Ectodermal cell (in vitro differentiated cells): ENCODE data around the gene LAMTOR4.
A peak's percentile ranks its signal among the peaks of the same experiment; 100 is the strongest.

Source experiments
- H3K27ac ChIP-seq: 2 replicates; pipeline ENCODE4 v1.7.0; 2013; ENCODE audit warnings: mild to moderate bottlenecking, low read depth, low read length; ENCODE audit not compliant: insufficient read depth, poor library complexity, severe bottlenecking
- H3K27me3 ChIP-seq: 2 replicates; pipeline ENCODE4 v1.7.0; 2013; ENCODE audit warnings: mild to moderate bottlenecking, low read length; ENCODE audit not compliant: insufficient read depth, control insufficient read depth, poor library complexity, severe bottlenecking
- H3K36me3 ChIP-seq: one replicate; pipeline ENCODE4 v1.7.0; 2013; ENCODE audit warnings: low read length; ENCODE audit not compliant: control insufficient read depth, insufficient read depth
- H3K4me1 ChIP-seq: one replicate; pipeline ENCODE4 v1.7.0; 2013; ENCODE audit warnings: low read length; ENCODE audit not compliant: control insufficient read depth, insufficient read depth
- H3K4me3 ChIP-seq: 2 replicates; pipeline ENCODE4 v1.7.0; 2013; ENCODE audit warnings: low read depth, low read length, control low read depth; ENCODE audit not compliant: insufficient read depth
- H3K9me3 ChIP-seq: 2 replicates; pipeline ENCODE4 v1.7.0; 2013; ENCODE audit warnings: mild to moderate bottlenecking, low read length, moderate library complexity; ENCODE audit not compliant: control insufficient read depth
- WGBS, 2 experiments: methylation state at CpG; one replicate each; pipeline ENCODE4 v1.1.7; 2013; ENCODE audit warnings: missing lambda C conversion rate in 2 of 2; 5-methylcytosine and 5-hydroxymethylcytosine counted together

The LAMTOR4 gene

GRCh38 chr7:100163006-100163531 is 14.4 kb downstream of the LAMTOR4 start:
- Histone ChIP-seq H3K9me3 (no peaks in the 10 kb centered on the region), H3K4me3 (no peak overlapping the region), H3K4me1 (peaks cover 13% of the 10 kb centered on the region), H3K36me3 (no peaks in the 10 kb centered on the region), H3K27me3 (peaks cover 13% of the 10 kb centered on the region), H3K27ac (no peak overlapping the region)
- 55% methylated on average over 6 of the region's 6 CpGs for WGBS, 2 experiments

DNA sequence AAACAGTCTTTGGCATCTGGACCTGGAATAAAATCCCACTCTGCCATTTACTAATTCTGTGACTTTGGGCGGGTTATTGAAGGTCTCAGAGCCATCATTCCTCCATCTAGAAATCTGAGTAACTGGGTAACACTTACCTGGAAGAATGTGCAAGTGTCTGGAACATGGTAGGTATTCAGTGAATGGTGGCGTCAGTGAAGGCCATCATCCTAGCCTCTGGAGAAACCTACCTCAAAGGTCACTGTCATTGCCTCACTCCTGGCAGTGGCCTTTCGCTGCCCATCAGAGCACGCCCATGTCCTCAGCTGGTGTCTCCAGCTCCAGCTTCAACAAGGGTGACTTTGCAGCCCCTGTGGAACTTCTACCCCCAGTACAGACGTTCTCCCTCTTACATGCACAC is 15.2 kb downstream of the LAMTOR4 start:
- no peak overlapping the region for H3K27ac ChIP-seq
- H3K36me3 ChIP-seq, result no peaks in the 10 kb centered on the region
- H3K4me1 ChIP-seq, result peaks cover 13% of the 10 kb centered on the region
- peaks cover 16% of the 10 kb centered on the region for H3K27me3 ChIP-seq
- WGBS, 2 experiments, result 90% methylated on average over 5 of the region's 5 CpGs
- no peak overlapping the region for H3K4me3 ChIP-seq
- H3K9me3 ChIP-seq, result no peaks in the 10 kb centered on the region

DNA sequence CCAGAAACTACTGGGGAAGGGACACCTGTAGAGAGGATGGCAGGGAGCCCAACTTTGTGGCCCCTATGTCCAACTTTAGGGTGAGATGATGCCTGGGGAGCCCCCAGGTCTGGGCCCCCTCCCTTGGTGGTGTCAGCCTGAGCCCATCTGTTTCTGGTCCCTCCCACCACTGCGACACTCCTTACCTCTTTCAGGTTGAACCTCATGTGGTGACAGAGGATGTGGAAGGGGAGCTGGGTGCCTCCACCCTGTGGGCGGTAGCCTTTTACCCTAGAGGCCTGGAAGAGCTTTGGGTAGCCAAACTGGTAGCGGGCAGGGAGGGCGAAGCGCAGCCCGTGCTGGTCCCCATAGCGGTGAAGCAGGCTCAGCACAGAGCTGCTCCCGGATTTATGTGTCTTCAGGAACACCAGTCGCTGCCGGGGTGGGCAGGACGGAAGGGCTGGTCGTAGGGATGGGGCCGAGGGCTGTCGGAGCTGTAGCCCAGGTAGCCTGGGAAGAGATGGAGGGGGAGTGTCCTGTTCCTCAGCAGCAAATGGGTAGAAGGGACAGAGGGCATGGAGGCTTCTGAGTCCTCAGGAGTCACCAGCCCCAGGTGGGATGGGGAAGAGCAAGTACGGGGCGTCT is 17.7 kb downstream of the LAMTOR4 start:
- H3K9me3 ChIP-seq, result no peaks in the 10 kb centered on the region
- H3K36me3 ChIP-seq, result no peaks in the 10 kb centered on the region
- H3K27me3 ChIP-seq, result peaks cover 27% of the 10 kb centered on the region
- no peak overlapping the region for H3K27ac ChIP-seq
- H3K4me3 ChIP-seq, result no peak overlapping the region
- H3K4me1 ChIP-seq, result peaks cover 23% of the 10 kb centered on the region
- 87 to 89% methylated on average over 16 of the region's 16 CpGs for WGBS, 2 experiments

GRCh38 chr7:100166970-100167911 is 18.5 kb downstream of the LAMTOR4 start:
- Histone ChIP-seq H3K4me1 (peaks cover 23% of the 10 kb centered on the region), H3K36me3 (no peaks in the 10 kb centered on the region), H3K27ac (no peak overlapping the region), H3K27me3 (peaks cover 35% of the 10 kb centered on the region), H3K4me3 (peak overlapping the region; percentile 18), H3K9me3 (no peaks in the 10 kb centered on the region)
- WGBS, 2 experiments, result 51 to 65% methylated on average over 13 to 14 of the region's 14 CpGs

GRCh38 chr7:100167912-100168323 is 19.2 kb downstream of the LAMTOR4 start:
- no peaks in the 10 kb centered on the region for H3K9me3 ChIP-seq
- 9 to 10% methylated on average over 10 to 11 of the region's 11 CpGs for WGBS, 2 experiments
- H3K36me3 ChIP-seq, result no peaks in the 10 kb centered on the region
- H3K27ac ChIP-seq, result no peak overlapping the region
- peaks cover 35% of the 10 kb centered on the region for H3K27me3 ChIP-seq
- H3K4me1 ChIP-seq, result peaks cover 23% of the 10 kb centered on the region
- peak overlapping the region; percentile 18 for H3K4me3 ChIP-seq

DNA sequence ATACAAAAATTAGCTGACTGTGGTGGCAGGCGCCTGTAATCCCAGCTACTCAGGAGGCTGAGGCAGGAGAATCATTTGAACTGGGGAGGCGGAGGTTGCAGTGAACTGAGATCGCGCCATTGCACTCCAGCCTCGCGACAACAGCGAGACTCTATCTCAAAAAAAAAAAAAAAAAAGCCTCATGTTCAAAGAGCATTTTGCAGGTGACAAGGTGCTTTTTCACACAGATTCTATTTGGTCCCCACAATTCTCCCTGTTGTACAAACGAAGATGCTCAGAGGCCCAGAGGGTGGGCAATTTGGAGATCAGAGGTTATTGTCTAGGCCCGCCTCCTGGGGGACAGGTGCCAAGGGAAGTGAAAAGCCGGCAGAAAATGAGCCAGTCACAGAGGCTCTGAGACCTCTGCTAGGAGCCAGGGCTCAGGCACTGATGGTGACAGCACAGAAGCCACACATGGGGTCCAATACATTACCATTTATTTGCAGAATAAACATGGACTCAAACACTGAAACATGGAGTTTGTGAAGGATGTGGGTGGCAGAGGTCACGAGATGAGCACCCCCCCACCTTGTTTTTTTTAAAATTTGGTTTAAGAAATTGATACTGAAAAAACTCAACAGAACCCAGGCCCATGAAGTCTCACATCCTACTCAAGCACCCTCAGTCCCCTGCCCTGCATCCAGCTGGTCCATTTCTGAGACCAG is 20.6 kb downstream of the LAMTOR4 start:
- no peak overlapping the region for H3K27ac ChIP-seq
- no peaks in the 10 kb centered on the region for H3K9me3 ChIP-seq
- H3K36me3 ChIP-seq, result no peaks in the 10 kb centered on the region
- no peak overlapping the region for H3K4me3 ChIP-seq
- H3K4me1 ChIP-seq, result peaks cover 23% of the 10 kb centered on the region
- H3K27me3 ChIP-seq, result peaks cover 35% of the 10 kb centered on the region
- 82% methylated on average over 10 to 11 of the region's 11 CpGs for WGBS, 2 experiments

DNA sequence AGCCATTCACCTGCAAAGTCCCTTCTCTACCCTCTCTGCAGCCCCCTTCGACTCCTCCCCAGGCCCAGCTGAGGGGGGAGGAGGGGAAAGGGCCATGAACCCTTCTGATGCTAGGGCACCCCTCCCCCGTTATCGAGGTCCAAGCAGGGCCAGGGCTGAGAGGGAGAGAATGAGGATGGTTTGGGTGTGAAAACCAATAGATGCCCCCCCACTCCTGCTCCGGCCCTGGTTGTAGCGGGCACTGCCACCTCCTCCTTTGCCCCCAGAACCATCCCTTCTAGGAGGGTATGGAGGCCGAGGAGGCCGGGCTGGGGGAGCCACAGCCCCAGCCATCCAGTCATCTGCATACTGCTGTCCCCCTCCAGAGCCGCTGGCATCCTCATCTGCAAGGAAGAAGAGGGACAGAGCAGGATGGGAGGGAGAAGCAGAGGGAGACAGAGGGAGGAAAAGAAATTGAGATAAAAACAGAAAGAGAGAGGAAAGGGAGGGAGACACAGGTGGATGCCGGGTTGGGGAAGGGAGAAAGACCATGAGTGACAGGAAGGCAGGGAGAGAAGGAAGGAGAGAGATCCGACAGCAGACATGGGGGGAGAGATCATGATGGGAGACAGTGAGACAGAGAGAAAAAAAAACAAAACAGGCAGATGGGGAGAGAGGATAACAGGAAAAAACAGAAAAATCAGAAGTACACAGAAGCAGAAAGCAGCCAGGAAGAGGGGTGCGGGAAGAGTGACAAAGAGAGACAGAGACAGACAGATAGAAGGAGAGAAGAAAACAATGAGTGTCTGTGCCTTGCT is 21.6 kb downstream of the LAMTOR4 start:
- Histone ChIP-seq H3K9me3 (no peaks in the 10 kb centered on the region), H3K27me3 (peaks cover 35% of the 10 kb centered on the region), H3K36me3 (peaks cover under 1% of the 10 kb centered on the region), H3K4me1 (peaks cover 23% of the 10 kb centered on the region), H3K27ac (no peak overlapping the region), H3K4me3 (no peak overlapping the region)
- 78% methylated on average over 10 to 11 of the region's 11 CpGs for WGBS, 2 experiments

- H3K4me1 ChIP-seq, result peaks cover 23% of the 10 kb centered on the region
- peaks cover 35% of the 10 kb centered on the region for H3K27me3 ChIP-seq
- H3K4me3 ChIP-seq, result peak overlapping the region; percentile 43
- H3K27ac ChIP-seq, result no peak overlapping the region
- H3K36me3 ChIP-seq, result peaks cover 4% of the 10 kb centered on the region
- 2% methylated on average over 61 of the region's 61 CpGs for WGBS, 2 experiments
- H3K9me3 ChIP-seq, result no peaks in the 10 kb centered on the region
Measured at GRCh38 chr7:100171087-100171681, 22.5 kb downstream of the LAMTOR4 start.

- H3K4me1 ChIP-seq, result peaks cover 21% of the 10 kb centered on the region
- WGBS, 2 experiments, result 31 to 33% methylated on average over 22 of the region's 22 CpGs
- H3K36me3 ChIP-seq, result peaks cover 4% of the 10 kb centered on the region
- H3K9me3 ChIP-seq, result no peaks in the 10 kb centered on the region
- H3K4me3 ChIP-seq, result peak overlapping the region; percentile 43
- H3K27me3 ChIP-seq, result peaks cover 34% of the 10 kb centered on the region
- H3K27ac ChIP-seq, result no peak overlapping the region
Measured at GRCh38 chr7:100171840-100172239, 23.1 kb downstream of the LAMTOR4 start.
